Colon (tissue), 2 donors: ENCODE measurements around the gene WNT1.

ENCODE experiments used
- FAIRE-seq: peaks from 2 replicates; lab custom pipeline; 2012; peaks lifted over from hg19 to GRCh38; lab: Jason Lieb, UNC
- donor health status: control.
- donor health status: control.

WNT1 gene

GRCh38 chr12:49028666-49029275 is 50.6 kb downstream of the WNT1 start:
- FAIRE-seq, result no peak

DNA sequence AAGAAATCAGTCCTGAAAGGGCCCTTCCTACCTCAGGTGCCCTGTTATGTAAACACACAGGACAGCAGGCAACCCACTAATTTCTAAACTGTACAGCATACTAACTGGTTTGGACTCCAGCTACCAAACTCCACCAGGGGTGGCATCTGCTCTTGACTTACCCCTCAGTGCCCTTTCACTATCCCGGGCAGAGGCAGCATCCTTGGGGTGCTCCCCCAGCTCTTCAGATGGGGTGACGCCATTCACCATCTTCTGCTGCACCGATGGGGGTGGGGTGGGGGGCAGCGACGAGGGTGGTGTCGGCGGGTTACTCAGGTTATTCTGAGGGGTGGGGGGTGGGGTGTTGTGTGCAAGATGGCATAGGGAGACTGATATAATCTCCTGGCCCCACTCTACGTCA is 52.0 kb downstream of the WNT1 start:
- FAIRE-seq, result no peak

DNA sequence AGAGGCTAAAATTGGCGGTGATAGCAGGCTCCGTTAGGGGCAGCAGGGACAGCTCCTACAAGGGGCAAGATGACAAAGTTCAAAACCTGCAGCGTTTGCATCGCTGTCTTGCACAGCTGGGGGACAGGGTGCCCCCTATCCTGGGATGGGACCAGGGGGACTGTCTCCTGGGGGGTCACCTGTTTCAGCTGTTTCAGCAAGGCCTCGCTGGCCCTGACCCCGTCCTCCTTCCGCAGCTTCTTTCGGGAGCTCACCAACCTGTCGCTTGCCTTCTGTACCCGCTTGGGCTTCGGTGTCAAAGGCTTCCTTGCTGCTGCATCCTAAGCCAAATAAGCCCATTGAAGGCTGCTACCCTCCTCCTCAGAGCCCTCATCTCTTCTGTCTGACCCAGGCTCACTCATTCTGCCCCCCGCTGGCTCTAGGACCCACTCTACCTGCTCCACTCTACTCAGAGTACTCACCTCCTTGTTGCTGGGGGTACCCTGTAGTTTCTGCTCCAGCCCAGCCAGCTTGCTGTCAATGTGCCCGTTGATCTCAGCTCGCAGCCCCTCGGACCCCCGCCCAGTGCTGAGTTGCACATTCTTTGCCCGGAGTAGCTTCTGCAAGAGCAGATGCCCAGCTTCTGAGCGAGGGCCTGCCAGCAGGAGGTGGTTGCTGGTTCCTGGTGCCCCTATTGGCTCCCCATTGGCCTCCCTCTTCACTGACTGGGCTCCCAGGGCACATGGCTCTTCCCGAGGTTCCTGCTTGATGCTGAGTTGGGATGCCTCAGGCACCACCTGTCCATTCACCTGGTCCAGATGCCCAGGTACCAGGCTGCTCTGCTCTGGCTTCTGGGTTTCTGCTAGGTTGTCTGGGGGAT is 52.8 kb downstream of the WNT1 start:
- no peak for FAIRE-seq

GRCh38 chr12:49031573-49032161 is 53.5 kb downstream of the WNT1 start:
- FAIRE-seq, result no peak
